HepG2 (cell line): ENCODE data around the gene FAM174C. TPM values are rescaled to one million over a fixed set of nuclear protein-coding genes. Genes with fewer than 3 reads are reported as not detected.
A peak's percentile ranks its signal among the peaks of the same experiment; 100 is the strongest.

ENCODE experiments used
- ATAC-seq: fragments of 200-7000 bp; cut with Tn5 transposase; 3 replicates; pipeline ENCODE4 v1.9.1; 2020; ENCODE audit warnings: mild to moderate bottlenecking, moderate library complexity
- BruUV-seq: library from RNA; stranded (reverse); fragments of 400-500 nt; replicated peaks from 2 replicates; lab custom pipeline; 2021; lab: Mats Ljungman, UMichigan
- CTCF ChIA-PET: fragments of 300-600 bp; formaldehyde crosslinking; extraction: SDS; loops from one replicate; lab custom pipeline; 2021; ENCODE audit warnings: low total read pairs, inconsistent platforms, low intra/inter-chr PET ratio; lab: Yijun Ruan, JAX
- POLR2A ChIA-PET: fragments of 350-600 bp; sonication (Branson Sonifier 250); formaldehyde crosslinking; loops from one replicate; lab custom pipeline; 2020; ENCODE audit warnings: antibody characterized with exemption, inconsistent platforms; lab: Yijun Ruan, JAX
- DNase-seq: peaks from one replicate; pipeline ENCODE4 v3.0.0-alpha.2; 2015; ENCODE audit warnings: low spot score
- FAIRE-seq: peaks from 3 replicates; lab custom pipeline; 2011; peaks lifted over from hg19 to GRCh38; lab: Jason Lieb, UNC
- H2AFZ ChIP-seq: one replicate; pipeline ENCODE4 v1.6.1; 2011; ENCODE audit warnings: low read length, inconsistent platforms
- H3K27ac ChIP-seq: fragments of 300-600 bp; 3 replicates; pipeline ENCODE4 v1.8.0; 2011; ENCODE audit warnings: mixed run types, mild to moderate bottlenecking, mixed read lengths, low read length, inconsistent platforms; ENCODE audit not compliant: insufficient read depth; ENCODE audit errors: extremely low read length
- H3K27me3 ChIP-seq, 2 experiments: fragments of 200-600 bp in 1 of 2; 2 replicates in 1 of 2; 3 replicates in 1 of 2; pipeline versions ENCODE4 v1.6.0 to v1.8.0; 2011; ENCODE audit warnings: low read length in 2 of 2, mild to moderate bottlenecking in 2 of 2, moderate library complexity in 2 of 2, inconsistent platforms in 1 of 2; ENCODE audit not compliant: insufficient read depth in 2 of 2, control insufficient read depth in 1 of 2
- H3K36me3 ChIP-seq, 2 experiments: fragments of 200-600 bp in 1 of 2; replicated peaks in 1 of 2; 2 replicates in 1 of 2; 3 replicates in 1 of 2; pipeline versions ENCODE4 v1.5.1 to v1.8.0; 2011; ENCODE audit warnings: low read length in 2 of 2, inconsistent platforms in 1 of 2; ENCODE audit not compliant: insufficient read depth in 2 of 2, control insufficient read depth in 1 of 2
- H3K4me1 ChIP-seq: 2 replicates; pipeline ENCODE4 v1.5.1; 2012; ENCODE audit warnings: low read length, inconsistent platforms; ENCODE audit not compliant: insufficient read depth
- H3K4me2 ChIP-seq: 2 replicates; pipeline ENCODE4 v1.6.0; 2011; ENCODE audit warnings: low read depth, low read length, inconsistent platforms
- H3K4me3 ChIP-seq, 3 experiments: fragments of 200-600 bp in 1 of 3; sonication (generic), shearing (Covaris generic) in 1 of 3; replicated peaks in 1 of 3; 2 replicates each; pipeline ENCODE4 v1.5.1; 2011 to 2016; ENCODE audit warnings: low read length in 3 of 3, inconsistent platforms in 2 of 3, low read depth in 2 of 3, mild to moderate bottlenecking in 2 of 3, control low read depth in 1 of 3, mixed read lengths in 1 of 3; ENCODE audit not compliant: insufficient read depth in 1 of 3
- H3K79me2 ChIP-seq: one replicate; pipeline ENCODE4 v1.6.1; 2011; ENCODE audit warnings: low read length, inconsistent platforms; ENCODE audit not compliant: insufficient read depth
- H3K9ac ChIP-seq: 2 replicates; pipeline ENCODE4 v1.6.0; 2011; ENCODE audit warnings: mild to moderate bottlenecking, low read depth, low read length, inconsistent platforms; ENCODE audit not compliant: insufficient read depth
- H3K9me3 ChIP-seq: 2 replicates; pipeline ENCODE4 v1.5.1; 2012; ENCODE audit warnings: mild to moderate bottlenecking, low read length
- H4K20me1 ChIP-seq: 2 replicates; pipeline ENCODE4 v1.6.0; 2011; ENCODE audit warnings: inconsistent platforms, mild to moderate bottlenecking, low read length, moderate library complexity; ENCODE audit not compliant: insufficient read depth
- ARNTL ChIP-seq: sonication (generic); formaldehyde crosslinking; IDR thresholded peaks from 2 replicates; pipeline ENCODE4 v1.4.0; 2020; ENCODE audit warnings: mild to moderate bottlenecking, missing genetic modification reagents
- CCAR2 ChIP-seq: fragments of 200-400 bp; formaldehyde crosslinking; optimal IDR thresholded peaks from 2 replicates; pipeline ENCODE3; 2018; ENCODE audit warnings: low read depth, mild to moderate bottlenecking, low read length, moderate library complexity
- DMAP1 ChIP-seq: IDR thresholded peaks from 2 replicates; pipeline ENCODE4 v1.6.1; 2016
- KLF12 ChIP-seq: sonication (generic); formaldehyde crosslinking; IDR thresholded peaks from 2 replicates; pipeline ENCODE4 v1.4.0; 2020; ENCODE audit warnings: missing genetic modification reagents, borderline replicate concordance
- MTF1 ChIP-seq: sonication (generic); formaldehyde crosslinking; IDR thresholded peaks from 2 replicates; pipeline ENCODE4 v1.5.0; 2020; ENCODE audit warnings: missing genetic modification reagents
- NFATC3 ChIP-seq: sonication (generic); formaldehyde crosslinking; IDR thresholded peaks from 2 replicates; pipeline ENCODE4 v1.5.1; 2020; ENCODE audit warnings: mild to moderate bottlenecking, missing genetic modification reagents
- PBX2 ChIP-seq: IDR thresholded peaks from 2 replicates; pipeline ENCODE4 v1.6.1; 2016; ENCODE audit warnings: control low read depth
- POLR2A ChIP-seq, 2 experiments: IDR thresholded peaks; 2 replicates each; pipeline ENCODE4 v1.6.1; 2011; ENCODE audit warnings: low read depth in 2 of 2, low read length in 2 of 2, mild to moderate bottlenecking in 1 of 2, moderate library complexity in 1 of 2; ENCODE audit not compliant: insufficient read depth in 1 of 2
- SIX4 ChIP-seq: sonication (generic); formaldehyde crosslinking; IDR thresholded peaks from 2 replicates; pipeline ENCODE4 v1.4.0; 2020; ENCODE audit warnings: missing genetic modification reagents
- SMYD3 ChIP-seq: sonication (generic); formaldehyde crosslinking; IDR thresholded peaks from 2 replicates; pipeline ENCODE4 v1.8.1; 2023; ENCODE audit warnings: mild to moderate bottlenecking, missing genetic modification reagents
- SNRNP70 ChIP-seq: fragments of 200-400 bp; formaldehyde crosslinking; IDR thresholded peaks from 2 replicates; pipeline ENCODE4 v1.6.1; 2017; ENCODE audit warnings: mild to moderate bottlenecking, low read depth, low read length, moderate library complexity
- SSRP1 ChIP-seq: IDR thresholded peaks from 2 replicates; pipeline ENCODE4 v1.6.1; 2016; ENCODE audit warnings: control low read depth
- TCF7L2 ChIP-seq: IDR thresholded peaks from 2 replicates; pipeline ENCODE4 v1.6.1; 2011; ENCODE audit warnings: mild to moderate bottlenecking, low read depth, low read length, moderate library complexity
- TFDP1 ChIP-seq: IDR thresholded peaks from 2 replicates; pipeline ENCODE4 v1.6.1; 2016; ENCODE audit warnings: missing compliant biosample characterization, missing genetic modification reagents, borderline replicate concordance
- ZEB1 ChIP-seq: IDR thresholded peaks from 2 replicates; pipeline ENCODE4 v1.6.1; 2012; ENCODE audit warnings: mild to moderate bottlenecking, low read depth, inconsistent platforms; ENCODE audit not compliant: insufficient replicate concordance
- ZFP62 ChIP-seq: sonication (generic); formaldehyde crosslinking; IDR thresholded peaks from 2 replicates; pipeline ENCODE4 v1.4.0; 2020; ENCODE audit warnings: missing genetic modification reagents
- ZHX1 ChIP-seq: sonication (generic); formaldehyde crosslinking; IDR thresholded peaks from 2 replicates; pipeline ENCODE4 v1.8.1; 2022; ENCODE audit warnings: low read depth, mild to moderate bottlenecking, missing genetic modification reagents
- ZNF44 ChIP-seq: sonication (generic); formaldehyde crosslinking; IDR thresholded peaks from 2 replicates; pipeline ENCODE4 v1.5.1; 2020; ENCODE audit warnings: mild to moderate bottlenecking, missing genetic modification reagents
- ZNF639 ChIP-seq: conservative IDR thresholded peaks from 2 replicates; pipeline ENCODE4 v1.6.1; 2018; ENCODE audit warnings: missing genetic modification reagents
- ZNF7 ChIP-seq: IDR thresholded peaks from 2 replicates; pipeline ENCODE4 v1.6.1; 2016; ENCODE audit warnings: missing biosample characterization, missing genetic modification reagents
- WGBS: methylation state at CpG from one replicate; pipeline ENCODE4 v1.1.6; 2017; ENCODE audit warnings: low lambda C conversion rate; 5-methylcytosine and 5-hydroxymethylcytosine counted together
- in situ Hi-C: cut with HindIII; loops from 2 replicates; pipeline ENCODE4 v1.10.0; 2017; ENCODE audit warnings: low pct_unique_long_range_greater_than_20kb; ENCODE audit not compliant: extremely low pct_ligation_motif_present
- intact Hi-C: fragments of 100-400 bp; cut with micrococcal nuclease; formaldehyde crosslinking; loops from one replicate; pipeline ENCODE4 v1.10.0; 2022; ENCODE audit not compliant: unreplicated experiment
- polyA plus RNA-seq, 8 experiments: library from polyadenylated mRNA; depleted of rRNA in 3 of 8; stranded (reverse) in 7 of 8; unstranded in 1 of 8; fragments of >200 nt; fragmentation: Illumina TruSeq in 4 of 8; extraction: Trizol in 4 of 8; gene quantifications; 2 replicates each; pipeline versions ENCODE4 v1.2.1 to v1.2.3, GENCODE V29; 2011 to 2016; ENCODE audit warnings: low read depth in 4 of 8, missing spikeins in 1 of 8, mixed read lengths in 1 of 8; ENCODE audit not compliant: insufficient read depth in 1 of 8
- total RNA-seq, 5 experiments: library from RNA; depleted of rRNA; stranded (reverse); fragments of >200 nt; fragmentation: Illumina TruSeq; extraction: Trizol; gene quantifications; 2 replicates each; pipeline ENCODE4 v1.2.3, GENCODE V29; 2016; ENCODE audit warnings: low read depth in 1 of 5

FAM174C gene
- total and polyA plus RNA-seq, 2 of the 13 experiments (the other 11 are each of a cell fraction or from before 2014, with no cell fraction given), result 19.5 to 31.3 TPM

- no CpG with 5 or more reads among the region's 60 CpGs for WGBS
- Histone ChIP-seq H3K4me3 (peak within 1 kb of the TSS; percentile 80 to 86 (median 82)), H3K4me2 (peak within 1 kb of the TSS; percentile 72), H3K27me3 (no peaks in the 10 kb centered on the region; a peak in 1 of 5 replicates), H2AFZ (no peak within 1 kb of the TSS), H3K9ac (peak within 1 kb of the TSS; percentile 92), H3K36me3 (peaks cover 2 to 9% of the 10 kb centered on the region in 2 experiments; a peak in 2 of 5 replicates), H3K4me1 (peaks cover 51% of the 10 kb centered on the region), H3K9me3 (no peaks in the 10 kb centered on the region), H3K27ac (peak within 1 kb of the TSS; percentile 98), H3K79me2 (peaks cover 26% of the 10 kb centered on the region), H4K20me1 (peaks cover 16% of the 10 kb centered on the region; the same call in 1 of the 2 replicates)
- intact Hi-C loops (no loop called here), in situ Hi-C loops (no loop called here)
- no TSS peak for BruUV-seq
- DNase-seq (peak; percentile 70), FAIRE-seq (no peak), ATAC-seq (peak; percentile 15)
- ChIA-PET CTCF (interaction anchor here (0.8 kb wide), 1 partner anchor 19 kb away, joined by 4 read pairs; no protein-coding TSS in a partner anchor), POLR2A (interaction anchor here (13.7 kb wide), 1 partner anchor 16 kb away, joined by 668 read pairs; the partner anchor contains the start of gene CIRBP)
- TF ChIP-seq ZNF44 (CRISPR knock-in tag) (no peak), SNRNP70 (no peak), ARNTL (peak; percentile 40; the same call in 1 of the 2 replicates), SIX4 (CRISPR knock-in tag) (no peak), CCAR2 (no peak), MTF1 (no peak), POLR2A (IDR thresholded peaks at IDR 0.05; ENCODE audit: insufficient read depth in 1 of 2, low read depth in 2 of 2, low read length in 2 of 2) (peak in 1 of 2 experiments; percentile 97; a peak in 2 of 4 replicates), ZFP62 (CRISPR knock-in tag) (no peak), DMAP1 (CRISPR knock-in tag) (no peak), NFATC3 (CRISPR knock-in tag) (no peak), ZHX1 (no peak), SSRP1 (CRISPR knock-in tag) (no peak), KLF12 (CRISPR knock-in tag) (no peak), TCF7L2 (no peak), TFDP1 (CRISPR knock-in tag) (no peak), PBX2 (CRISPR knock-in tag) (no peak), SMYD3 (CRISPR knock-in tag) (0 out of 2 replicates have a peak, but pooled peaks have one; percentile 32), ZNF7 (CRISPR knock-in tag) (no peak), ZEB1 (no peak), ZNF639 (CRISPR knock-in tag) (peak; percentile 45; the same call in 1 of the 2 replicates)
Measured at GRCh38 chr19:1248139-1248785, 27.1 kb upstream of the FAM174C start, which contains the start of gene MIDN. MIDN (plus strand) TSS chr19:1248583; CDS start chr19:1250297, 1,714 bp downstream.
